HepG2 (cell line): ENCODE data around the gene RECQL5. TPM values are rescaled to one million over a fixed set of nuclear protein-coding genes. Genes with fewer than 3 reads are reported as not detected.

Source experiments
- CTCF ChIP-seq: sonication (generic); formaldehyde crosslinking; IDR thresholded peaks from 2 replicates; pipeline ENCODE4 v1.5.0; 2020; ENCODE audit warnings: mild to moderate bottlenecking, missing genetic modification reagents, moderate library complexity
- ELK4 ChIP-seq: sonication (generic); formaldehyde crosslinking; IDR thresholded peaks from 2 replicates; pipeline ENCODE4 v1.9.0; 2021; ENCODE audit warnings: missing genetic modification reagents, borderline replicate concordance
- HMGA1 ChIP-seq: sonication (generic); formaldehyde crosslinking; conservative IDR thresholded peaks from 2 replicates; pipeline ENCODE4 v1.4.0; 2020; ENCODE audit warnings: missing genetic modification reagents
- HNF4G ChIP-seq, 2 experiments: sonication (generic) in 1 of 2; formaldehyde crosslinking in 1 of 2; IDR thresholded peaks; 2 replicates each; pipeline versions ENCODE4 v1.4.0 to v1.6.1; 2011 to 2020; ENCODE audit warnings: borderline replicate concordance in 2 of 2, low read depth in 2 of 2, mild to moderate bottlenecking in 2 of 2, low read length in 1 of 2, missing genetic modification reagents in 1 of 2, moderate library complexity in 1 of 2
- ISL2 ChIP-seq: sonication (generic); formaldehyde crosslinking; IDR thresholded peaks from 2 replicates; pipeline ENCODE4 v1.5.0; 2020; ENCODE audit warnings: missing genetic modification reagents
- KLF16 ChIP-seq, 2 experiments: sonication (generic) in 1 of 2; formaldehyde crosslinking in 1 of 2; IDR thresholded peaks; 2 replicates each; pipeline versions ENCODE4 v1.6.1 to v1.8.0; 2016 to 2023; ENCODE audit warnings: missing genetic modification reagents in 2 of 2, missing compliant biosample characterization in 1 of 2
- MIXL1 ChIP-seq: IDR thresholded peaks from 2 replicates; pipeline ENCODE4 v1.6.1; 2016
- MTF1 ChIP-seq: sonication (generic); formaldehyde crosslinking; IDR thresholded peaks from 2 replicates; pipeline ENCODE4 v1.5.0; 2020; ENCODE audit warnings: missing genetic modification reagents
- NFATC3 ChIP-seq: sonication (generic); formaldehyde crosslinking; IDR thresholded peaks from 2 replicates; pipeline ENCODE4 v1.5.1; 2020; ENCODE audit warnings: mild to moderate bottlenecking, missing genetic modification reagents
- RORA ChIP-seq: sonication (generic); formaldehyde crosslinking; IDR thresholded peaks from 2 replicates; pipeline ENCODE4 v1.5.0; 2020; ENCODE audit warnings: mild to moderate bottlenecking, missing genetic modification reagents, moderate library complexity
- THRA ChIP-seq: sonication (generic); formaldehyde crosslinking; IDR thresholded peaks from 2 replicates; pipeline ENCODE4 v1.4.0; 2020; ENCODE audit warnings: missing genetic modification reagents, borderline replicate concordance
- ZEB1 ChIP-seq: IDR thresholded peaks from 2 replicates; pipeline ENCODE4 v1.6.1; 2012; ENCODE audit warnings: mild to moderate bottlenecking, low read depth, inconsistent platforms; ENCODE audit not compliant: insufficient replicate concordance
- ZNF276 ChIP-seq: sonication (generic); formaldehyde crosslinking; IDR thresholded peaks from 2 replicates; pipeline ENCODE4 v1.4.0; 2020; ENCODE audit warnings: mild to moderate bottlenecking, low read depth, missing genetic modification reagents
- ZNF33B ChIP-seq: sonication (generic); formaldehyde crosslinking; IDR thresholded peaks from 2 replicates; pipeline ENCODE4 v1.5.1; 2020; ENCODE audit warnings: mild to moderate bottlenecking, missing genetic modification reagents
- ZNF570 ChIP-seq: sonication (generic); formaldehyde crosslinking; IDR thresholded peaks from 2 replicates; pipeline ENCODE4 v1.4.0; 2020; ENCODE audit warnings: mild to moderate bottlenecking, missing genetic modification reagents, borderline replicate concordance
- ZNF740 ChIP-seq: sonication (generic); formaldehyde crosslinking; IDR thresholded peaks from 2 replicates; pipeline ENCODE4 v1.4.0; 2020; ENCODE audit warnings: missing genetic modification reagents
- ZSCAN20 ChIP-seq: sonication (generic); formaldehyde crosslinking; IDR thresholded peaks from 2 replicates; pipeline ENCODE4 v1.4.0; 2020; ENCODE audit warnings: missing genetic modification reagents, mild to moderate bottlenecking, borderline replicate concordance
- ZXDC ChIP-seq: sonication (generic); formaldehyde crosslinking; IDR thresholded peaks from 2 replicates; pipeline ENCODE4 v1.5.0; 2020; ENCODE audit warnings: mild to moderate bottlenecking, missing genetic modification reagents
- ZZZ3 ChIP-seq: sonication (generic); formaldehyde crosslinking; IDR thresholded peaks from 2 replicates; pipeline ENCODE4 v1.4.0; 2020; ENCODE audit warnings: missing genetic modification reagents, mild to moderate bottlenecking, borderline replicate concordance
- polyA plus RNA-seq, 8 experiments: library from polyadenylated mRNA; depleted of rRNA in 3 of 8; stranded (reverse) in 7 of 8; unstranded in 1 of 8; fragments of >200 nt; fragmentation: Illumina TruSeq in 4 of 8; extraction: Trizol in 4 of 8; gene quantifications; 2 replicates each; pipeline versions ENCODE4 v1.2.1 to v1.2.3, GENCODE V29; 2011 to 2016; ENCODE audit warnings: low read depth in 4 of 8, missing spikeins in 1 of 8, mixed read lengths in 1 of 8; ENCODE audit not compliant: insufficient read depth in 1 of 8
- total RNA-seq, 5 experiments: library from RNA; depleted of rRNA; stranded (reverse); fragments of >200 nt; fragmentation: Illumina TruSeq; extraction: Trizol; gene quantifications; 2 replicates each; pipeline ENCODE4 v1.2.3, GENCODE V29; 2016; ENCODE audit warnings: low read depth in 1 of 5

Gene RECQL5
- total and polyA plus RNA-seq, 2 of the 13 experiments (the other 11 are each of a cell fraction or from before 2014, with no cell fraction given), result 27.7 to 32.0 TPM

- TF ChIP-seq ZNF570 (CRISPR knock-in tag), result no peak
- TF ChIP-seq ZNF276, result no peak
- no peak for TF ChIP-seq ELK4 (CRISPR knock-in tag)
- peak; percentile 85 for TF ChIP-seq CTCF
- TF ChIP-seq ZNF33B (CRISPR knock-in tag), result 0 out of 2 replicates have a peak, but pooled peaks have one; percentile 16
- no peak for TF ChIP-seq MTF1 (CRISPR knock-in tag)
- TF ChIP-seq MIXL1 (CRISPR knock-in tag), result no peak
- TF ChIP-seq KLF16 (CRISPR knock-in tag; IDR thresholded peaks at IDR 0.05), result no peak
- TF ChIP-seq ZSCAN20 (CRISPR knock-in tag), result no peak
- no peak for TF ChIP-seq ZNF740
- TF ChIP-seq ZXDC (CRISPR knock-in tag), result no peak
- TF ChIP-seq HNF4G (IDR thresholded peaks at IDR 0.05; ENCODE audit: borderline replicate concordance, low read depth, low read length), result no peak
- no peak for TF ChIP-seq HNF4G (CRISPR knock-in tag; IDR thresholded peaks at IDR 0.05; ENCODE audit: borderline replicate concordance, low read depth)
- TF ChIP-seq THRA (CRISPR knock-in tag), result 0 out of 2 replicates have a peak, but pooled peaks have one; percentile 51
- no peak for TF ChIP-seq ISL2 (CRISPR knock-in tag)
- TF ChIP-seq HMGA1 (CRISPR knock-in tag), result no peak
- TF ChIP-seq RORA (CRISPR knock-in tag), result no peak
- TF ChIP-seq ZEB1, result no peak
- TF ChIP-seq NFATC3, result 0 out of 2 replicates have a peak, but pooled peaks have one; percentile 35
- 0 out of 2 replicates have a peak, but pooled peaks have one; percentile 28 for TF ChIP-seq ZZZ3 (CRISPR knock-in tag)
Measured at GRCh38 chr17:75625813-75626486, 41.0 kb downstream of the RECQL5 start (continued).
